Middle frontal gyrus (tissue), 1 donor: ENCODE measurements around the gene IDUA.
"Not testable (repeated sequence)": the region's sequence is repeated elsewhere in the genome, so short reads cannot be mapped to it uniquely, and the experiment has no call there.

ENCODE experiments used
- DNase-seq: peaks from one replicate; pipeline ENCODE4 v3.0.0-alpha.2; 2015; ENCODE audit warnings: low spot score; ENCODE audit errors: extremely low spot score

The IDUA gene

GRCh38 chr4:986879-987623, at the start of gene IDUA:
Gene IDUA, plus strand, starts transcription at chr4:987044. Its CDS starts 41 bp downstream, at chr4:987085.
- peak; percentile 71 for DNase-seq

- not testable (repeated sequence) for DNase-seq
Observed at GRCh38 chr4:939508-939907, 47.3 kb upstream of the IDUA start.

- no peak for DNase-seq
Observed at GRCh38 chr4:945274-946102, 41.4 kb upstream of the IDUA start.

GRCh38 chr4:946103-946450, 40.8 kb upstream of the IDUA start:
- no peak for DNase-seq

- no peak for DNase-seq
Observed at GRCh38 chr4:946517-947471, 40.0 kb upstream of the IDUA start.

- no peak for DNase-seq
Observed at GRCh38 chr4:947491-947971, 39.3 kb upstream of the IDUA start.

GRCh38 chr4:948101-948935, 38.5 kb upstream of the IDUA start:
- DNase-seq = no peak

- no peak for DNase-seq
Observed at GRCh38 chr4:948936-949300, 37.9 kb upstream of the IDUA start.

- no peak for DNase-seq
Observed at GRCh38 chr4:949656-950055, 37.2 kb upstream of the IDUA start.

GRCh38 chr4:950136-951020, 36.5 kb upstream of the IDUA start:
- no peak for DNase-seq

GRCh38 chr4:951186-951585, 35.7 kb upstream of the IDUA start:
- DNase-seq = no peak

- no peak for DNase-seq
Observed at GRCh38 chr4:951594-952468, 35.0 kb upstream of the IDUA start.

- DNase-seq = no peak
Observed at GRCh38 chr4:952881-953573, 33.8 kb upstream of the IDUA start.

- DNase-seq = no peak
Observed at GRCh38 chr4:953574-953915, 33.3 kb upstream of the IDUA start.

GRCh38 chr4:954211-955020, 32.4 kb upstream of the IDUA start:
- DNase-seq = no peak

- DNase-seq = no peak
Observed at GRCh38 chr4:955161-955921, 31.5 kb upstream of the IDUA start.
